Left lung (tissue), 10 donors: Measurements from ENCODE around the gene P3H3. TPM values are rescaled to one million over a fixed set of nuclear protein-coding genes. Genes with fewer than 3 reads are reported as not detected.

ENCODE experiments used
- ATAC-seq: fragments of 200-7000 bp; cut with Tn5 transposase; one replicate; pipeline ENCODE4 v1.9.1; 2020; ENCODE audit warnings: moderate library complexity
- DNase-seq, 4 donors: peaks; one replicate each; pipeline ENCODE4 v3.0.0-alpha.2; 2013 to 2020
- H3K27ac ChIP-seq, 2 donors: fragments of 200-600 bp; sonication (generic) in 1 of 2; one replicate each; pipeline versions ENCODE4 v1.5.0 to v1.8.0; 2020 to 2021
- H3K27me3 ChIP-seq, 2 donors: fragments of 200-600 bp; sonication (generic) in 1 of 2; one replicate each; pipeline versions ENCODE4 v1.5.0 to v1.8.0; 2020 to 2021
- H3K36me3 ChIP-seq, 2 donors: fragments of 200-600 bp; sonication (generic) in 1 of 2; one replicate each; pipeline versions ENCODE4 v1.5.0 to v1.8.0; 2020 to 2021
- H3K4me1 ChIP-seq, 2 donors: fragments of 200-600 bp; one replicate each; pipeline ENCODE4 v1.8.0; 2021
- H3K4me3 ChIP-seq, 2 donors: fragments of 200-600 bp; sonication (generic) in 1 of 2; one replicate each; pipeline versions ENCODE4 v1.5.0 to v1.8.0; 2020 to 2021; ENCODE audit warnings: mild to moderate bottlenecking in 1 of 2
- H3K9me3 ChIP-seq, 2 donors: fragments of 200-600 bp; sonication (generic) in 1 of 2; one replicate each; pipeline versions ENCODE4 v1.5.0 to v1.8.0; 2020 to 2021
- intact Hi-C, 2 donors: fragments of 100-400 bp; cut with DNase I; formaldehyde crosslinking; loops; one replicate each; pipeline versions ENCODE4 v1.11.2 to v1.14.2; 2022
- polyA plus RNA-seq, 6 donors: library from polyadenylated mRNA; unstranded; fragments of 120-200 nt; gene quantifications; one replicate each; pipeline ENCODE4 v1.2.1, GENCODE V29; 2013; ENCODE audit not compliant: insufficient read length in 6 of 6
- total RNA-seq, 2 donors: library from RNA; stranded (reverse); fragmentation: NEBNext Ultra II Directional; extraction: Animal tissue kit (Norgen Biotek cat#: 25700); gene quantifications; one replicate each; pipeline ENCODE4 v1.2.1, GENCODE V29; 2021
- TF ChIP-seq, protein P1 (sequence below), 2 donors: fragments of 200-600 bp; sonication (generic) in 1 of 2; IDR thresholded peaks; one replicate each; pipeline versions ENCODE4 v1.5.0 to v1.8.0; 2021; ENCODE audit warnings: antibody characterized with exemption in 2 of 2
- donor health status: DM: no; HTN: yes; CAD: no.
- donor health status: DM: no; HTN: no; CAD: no.

P3H3 gene
- total and polyA plus RNA-seq, 8 donors: 18.0 to 41.7 (median 22.3) TPM

DNA sequence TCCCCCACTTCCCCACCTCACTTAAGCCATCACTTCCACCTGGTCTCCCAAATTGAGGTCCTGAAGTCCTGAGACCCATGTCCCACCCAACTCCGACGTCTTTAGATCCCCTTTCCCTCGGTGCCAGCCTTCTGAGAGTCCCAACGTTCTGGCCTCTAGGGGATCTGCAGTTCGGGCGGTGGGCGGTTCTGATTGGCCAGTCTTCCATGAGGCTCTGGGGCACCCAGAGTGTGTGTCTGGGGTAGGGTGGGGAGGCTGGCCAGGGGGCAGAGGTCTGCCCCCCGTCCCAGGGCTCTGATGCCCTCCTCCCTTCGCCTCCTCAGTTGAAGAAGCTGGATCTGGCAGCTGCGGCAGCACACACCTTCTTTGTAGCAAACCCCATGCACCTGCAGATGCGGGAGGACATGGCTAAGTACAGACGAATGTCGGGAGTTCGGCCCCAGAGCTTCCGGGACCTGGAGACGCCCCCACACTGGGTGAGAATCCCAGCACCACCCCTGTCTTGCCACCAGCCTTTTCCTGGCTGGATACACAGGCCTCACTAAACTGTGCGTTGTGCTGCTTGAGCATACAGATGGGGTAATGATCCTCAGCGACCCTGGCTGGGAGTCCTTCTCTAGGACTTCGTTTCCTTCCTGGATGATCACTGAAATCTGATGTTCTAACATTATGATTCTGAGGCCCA lies 1.5 kb downstream of the P3H3 start:
- Histone ChIP-seq H3K9me3 (no peaks in the 10 kb centered on the region), H3K4me3 (peak overlapping the region; percentile 57 to 72), H3K4me1 (peaks cover 9 to 34% of the 10 kb centered on the region in 2 donors), H3K36me3 (no peaks in the 10 kb centered on the region), H3K27ac (no peak overlapping the region), H3K27me3 (peaks cover 0 to 61% of the 10 kb centered on the region in 2 donors)
- TF ChIP-seq, protein P1, sequence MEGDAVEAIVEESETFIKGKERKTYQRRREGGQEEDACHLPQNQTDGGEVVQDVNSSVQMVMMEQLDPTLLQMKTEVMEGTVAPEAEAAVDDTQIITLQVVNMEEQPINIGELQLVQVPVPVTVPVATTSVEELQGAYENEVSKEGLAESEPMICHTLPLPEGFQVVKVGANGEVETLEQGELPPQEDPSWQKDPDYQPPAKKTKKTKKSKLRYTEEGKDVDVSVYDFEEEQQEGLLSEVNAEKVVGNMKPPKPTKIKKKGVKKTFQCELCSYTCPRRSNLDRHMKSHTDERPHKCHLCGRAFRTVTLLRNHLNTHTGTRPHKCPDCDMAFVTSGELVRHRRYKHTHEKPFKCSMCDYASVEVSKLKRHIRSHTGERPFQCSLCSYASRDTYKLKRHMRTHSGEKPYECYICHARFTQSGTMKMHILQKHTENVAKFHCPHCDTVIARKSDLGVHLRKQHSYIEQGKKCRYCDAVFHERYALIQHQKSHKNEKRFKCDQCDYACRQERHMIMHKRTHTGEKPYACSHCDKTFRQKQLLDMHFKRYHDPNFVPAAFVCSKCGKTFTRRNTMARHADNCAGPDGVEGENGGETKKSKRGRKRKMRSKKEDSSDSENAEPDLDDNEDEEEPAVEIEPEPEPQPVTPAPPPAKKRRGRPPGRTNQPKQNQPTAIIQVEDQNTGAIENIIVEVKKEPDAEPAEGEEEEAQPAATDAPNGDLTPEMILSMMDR (IDR thresholded peaks at IDR 0.05): no peak
- intact Hi-C loops: no loop called here
- ATAC-seq: no peak
- DNase-seq: no peak

DNA sequence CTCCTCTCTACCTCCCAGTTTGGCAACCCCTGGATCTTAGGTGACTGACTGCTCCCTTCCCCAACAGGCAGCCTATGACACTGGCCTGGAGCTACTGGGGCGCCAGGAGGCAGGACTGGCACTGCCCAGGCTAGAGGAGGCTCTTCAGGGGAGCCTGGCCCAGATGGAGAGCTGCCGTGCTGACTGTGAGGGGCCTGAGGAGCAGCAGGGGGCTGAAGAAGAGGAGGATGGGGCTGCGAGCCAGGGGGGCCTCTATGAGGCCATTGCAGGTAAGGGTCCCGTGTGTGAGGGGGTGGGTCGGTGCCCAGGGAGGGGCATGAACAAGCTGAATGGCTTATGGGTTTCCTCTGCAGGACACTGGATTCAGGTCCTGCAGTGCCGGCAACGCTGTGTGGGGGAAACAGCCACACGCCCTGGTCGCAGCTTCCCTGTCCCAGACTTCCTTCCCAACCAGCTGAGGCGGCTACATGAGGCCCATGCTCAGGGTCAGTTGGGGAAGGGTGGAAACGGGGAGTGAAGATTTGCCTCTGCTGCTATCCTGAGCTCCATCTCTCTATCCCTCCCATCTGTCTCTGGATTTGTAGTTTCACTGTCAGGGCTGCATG lies 2.2 kb downstream of the P3H3 start:
- Histone ChIP-seq H3K9me3 (no peaks in the 10 kb centered on the region), H3K4me1 (peaks cover 7 to 31% of the 10 kb centered on the region in 2 donors), H3K36me3 (no peaks in the 10 kb centered on the region), H3K4me3 (no peak overlapping the region), H3K27ac (no peak overlapping the region), H3K27me3 (peaks cover 0 to 53% of the 10 kb centered on the region in 2 donors)
- TF ChIP-seq, protein P1 (IDR thresholded peaks at IDR 0.05): no peak
- DNase-seq (no peak), ATAC-seq (no peak)
- intact Hi-C loops: no loop called here

DNA sequence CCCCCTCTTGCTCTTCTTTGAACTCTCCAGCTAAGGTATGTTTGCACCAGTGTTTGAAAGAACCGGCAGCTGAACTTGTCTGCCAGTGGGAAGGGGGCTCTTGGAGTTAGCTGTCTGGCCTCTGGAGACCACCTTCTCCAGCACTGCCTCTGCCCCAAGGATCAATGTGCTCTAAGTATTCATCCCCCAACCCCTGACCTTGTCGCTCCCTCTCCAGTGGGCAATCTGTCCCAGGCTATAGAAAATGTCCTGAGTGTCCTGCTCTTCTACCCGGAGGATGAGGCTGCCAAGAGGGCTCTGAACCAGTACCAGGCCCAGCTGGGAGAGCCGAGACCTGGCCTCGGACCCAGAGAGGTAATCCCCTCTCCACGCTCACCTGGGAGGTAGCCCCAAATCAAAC lies 2.8 kb downstream of the P3H3 start:
- Histone ChIP-seq H3K27ac (no peak overlapping the region), H3K4me3 (no peak overlapping the region), H3K36me3 (no peaks in the 10 kb centered on the region), H3K27me3 (peaks cover 0 to 47% of the 10 kb centered on the region in 2 donors), H3K9me3 (no peaks in the 10 kb centered on the region), H3K4me1 (peaks cover 6 to 25% of the 10 kb centered on the region in 2 donors)
- no peak for DNase-seq
- TF ChIP-seq, protein P1 (IDR thresholded peaks at IDR 0.05): no peak
- intact Hi-C loops: no loop called here
- ATAC-seq: no peak

DNA sequence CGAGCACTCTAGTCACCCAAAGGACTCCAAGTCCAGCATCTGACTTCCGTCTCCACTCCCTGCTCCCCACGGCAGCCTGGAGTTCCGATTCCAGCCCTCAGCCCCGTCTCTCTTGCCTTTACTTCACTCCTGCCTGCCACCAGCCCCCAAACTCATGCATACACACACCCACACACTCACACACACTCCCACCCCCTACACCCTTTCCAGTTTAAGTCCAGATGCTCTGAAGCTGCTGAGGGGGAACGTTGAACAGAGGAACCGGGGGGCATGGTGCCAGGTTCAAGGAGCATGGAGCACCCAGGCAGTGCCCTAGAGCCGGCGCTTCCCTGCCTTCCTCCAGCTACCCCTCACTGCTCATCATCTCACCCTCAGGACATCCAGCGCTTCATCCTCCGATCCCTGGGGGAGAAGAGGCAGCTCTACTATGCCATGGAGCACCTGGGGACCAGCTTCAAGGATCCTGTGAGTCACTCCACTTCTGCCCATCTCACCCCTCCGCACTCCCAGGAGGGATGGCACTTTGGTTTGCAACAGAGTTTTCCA lies 3.3 kb downstream of the P3H3 start:
- H3K9me3 ChIP-seq: no peaks in the 10 kb centered on the region
- H3K27ac ChIP-seq: no peak overlapping the region
- DNase-seq (no peak), ATAC-seq (no peak)
- no peaks in the 10 kb centered on the region for H3K36me3 ChIP-seq
- TF ChIP-seq, protein P1 (IDR thresholded peaks at IDR 0.05): no peak
- H3K4me3 ChIP-seq: no peak overlapping the region
- intact Hi-C loops: no loop called here
- H3K27me3 ChIP-seq: peaks cover 0 to 42% of the 10 kb centered on the region in 2 donors
- peaks cover 6 to 25% of the 10 kb centered on the region in 2 donors for H3K4me1 ChIP-seq

DNA sequence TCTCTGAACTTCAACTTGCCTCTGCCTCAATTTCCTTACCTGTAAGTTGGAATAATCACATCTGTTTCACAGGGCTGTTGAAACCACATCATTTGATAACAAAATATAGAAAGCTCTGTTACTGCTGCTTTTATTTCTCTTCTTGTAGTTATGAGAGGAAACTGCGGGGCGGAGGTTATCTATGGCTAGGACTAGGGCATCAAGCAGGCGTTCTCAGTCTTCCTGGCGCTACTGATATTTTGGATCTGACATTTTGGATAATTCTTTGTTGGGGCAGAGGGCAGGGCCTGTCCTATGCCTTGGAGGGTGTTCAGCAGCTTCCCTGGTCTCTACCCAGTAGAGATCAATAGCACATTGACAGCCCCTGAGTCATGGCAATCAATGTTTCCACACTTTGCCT lies 3.9 kb downstream of the P3H3 start:
- DNase-seq (no peak), ATAC-seq (no peak)
- H3K27ac ChIP-seq: no peak overlapping the region
- no peak overlapping the region for H3K4me3 ChIP-seq
- H3K4me1 ChIP-seq: peaks cover 5 to 24% of the 10 kb centered on the region in 2 donors
- H3K27me3 ChIP-seq: peaks cover 0 to 36% of the 10 kb centered on the region in 2 donors
- H3K9me3 ChIP-seq: no peaks in the 10 kb centered on the region
- H3K36me3 ChIP-seq: no peaks in the 10 kb centered on the region
- intact Hi-C loops: no loop called here
- TF ChIP-seq, protein P1 (IDR thresholded peaks at IDR 0.05): no peak
